ENCODE results near the gene CCDC117.

GRCh38 chr22:28826921-28827320, 54.4 kb downstream of the CCDC117 start:
- TF ChIP-seq CTCF (conservative IDR thresholded peaks at IDR 0.05; ENCODE audit: low read depth, low read length) (no peak), EZH2phosphoT487 (IDR thresholded peaks at IDR 0.05; ENCODE audit: borderline replicate concordance, low read length) (no peak), EZH2 (IDR thresholded peaks at IDR 0.05; ENCODE audit: low read length, unreplicated experiment) (no peak)

All from PC-3 (cell line).